ENCODE measurements around the gene ACTR1A. TPM values are rescaled to one million over a fixed set of nuclear protein-coding genes. Genes with fewer than 3 reads are reported as not detected.

The ACTR1A gene
- total RNA-seq, 2 experiments from 2014 or later: 55.5 to 68.3 TPM

GRCh38 chr10:102538811-102539210, 36.3 kb upstream of the ACTR1A start:
- intact Hi-C loops (cut with micrococcal nuclease; ENCODE audit: unreplicated experiment): no loop called here
- Histone ChIP-seq H2AFZ (ENCODE audit: low read length) (no peak overlapping the region), H3K4me2 (ENCODE audit: low read length) (no peak overlapping the region), H3K79me2 (ENCODE audit: insufficient read depth, low read depth, low read length) (no peaks in the 10 kb centered on the region), H4K20me1 (ENCODE audit: insufficient read depth, low read length) (no peaks in the 10 kb centered on the region), H3K27ac (ENCODE audit: low read depth, low read length, poor library complexity, severe bottlenecking) (no peak overlapping the region), H3K36me3 (ENCODE audit: insufficient read depth, low read length) (no peaks in the 10 kb centered on the region), H3K4me3 (ENCODE audit: low read depth, low read length, poor library complexity, severe bottlenecking) (no peak overlapping the region), H3K4me1 (ENCODE audit: insufficient read depth, low read length, poor library complexity, severe bottlenecking) (peaks cover 11% of the 10 kb centered on the region), H3K9me3 (ENCODE audit: low read length) (no peaks in the 10 kb centered on the region), H3K9me2 (ENCODE audit: insufficient read depth, low read length) (no peaks in the 10 kb centered on the region)
- TF ChIP-seq EZH2phosphoT487 (IDR thresholded peaks at IDR 0.05; ENCODE audit: borderline replicate concordance, low read depth, low read length): no peak
- no peak for TF ChIP-seq CTCF (conservative IDR thresholded peaks at IDR 0.05; ENCODE audit: low read length)
- CTCF ChIA-PET (ENCODE audit: unreplicated experiment): no interaction called here
- BruUV-seq (replicated peaks): no TSS peak
- POLR2A ChIA-PET: no interaction called here
- DNase-seq (ENCODE audit: low spot score): no peak

- Histone ChIP-seq H3K4me2 (ENCODE audit: low read length) (no peak overlapping the region), H3K79me2 (ENCODE audit: insufficient read depth, low read depth, low read length) (no peaks in the 10 kb centered on the region), H3K9me3 (ENCODE audit: low read length) (no peaks in the 10 kb centered on the region), H3K36me3 (ENCODE audit: insufficient read depth, low read length) (no peaks in the 10 kb centered on the region), H3K9me2 (ENCODE audit: insufficient read depth, low read length) (no peaks in the 10 kb centered on the region), H2AFZ (ENCODE audit: low read length) (no peak overlapping the region), H3K4me3 (ENCODE audit: low read depth, low read length, poor library complexity, severe bottlenecking) (no peak overlapping the region), H4K20me1 (ENCODE audit: insufficient read depth, low read length) (no peaks in the 10 kb centered on the region), H3K4me1 (ENCODE audit: insufficient read depth, low read length, poor library complexity, severe bottlenecking) (peaks cover 11% of the 10 kb centered on the region), H3K27ac (ENCODE audit: low read depth, low read length, poor library complexity, severe bottlenecking) (no peak overlapping the region)
- POLR2A ChIA-PET: no interaction called here
- no TSS peak for BruUV-seq (replicated peaks)
- intact Hi-C loops (cut with micrococcal nuclease; ENCODE audit: unreplicated experiment): no loop called here
- no peak for DNase-seq (ENCODE audit: low spot score)
- no peak for TF ChIP-seq EZH2phosphoT487 (IDR thresholded peaks at IDR 0.05; ENCODE audit: borderline replicate concordance, low read depth, low read length)
- no peak for TF ChIP-seq CTCF (conservative IDR thresholded peaks at IDR 0.05; ENCODE audit: low read length)
- CTCF ChIA-PET (ENCODE audit: unreplicated experiment): no interaction called here
Observed at GRCh38 chr10:102537948-102538347, 35.4 kb upstream of the ACTR1A start.

DNA sequence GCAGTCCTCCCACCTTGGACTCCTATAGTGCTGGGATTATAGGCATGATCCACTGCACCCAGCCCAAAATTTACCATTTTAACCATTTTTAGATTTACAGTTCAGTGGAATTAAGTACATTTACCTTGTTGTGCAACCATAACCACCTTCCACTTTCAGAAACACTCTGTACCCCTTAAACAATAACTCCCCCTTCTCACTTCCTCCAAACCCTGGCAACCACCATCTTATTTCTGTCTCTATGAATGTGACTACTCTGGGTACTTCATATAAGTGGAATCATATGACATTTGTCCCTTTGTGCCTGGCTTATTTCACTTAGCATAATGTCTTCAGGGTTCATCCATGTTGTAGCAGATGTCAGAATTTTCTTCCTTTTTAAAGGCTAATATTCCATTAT, 34.9 kb upstream of the ACTR1A start:
- TF ChIP-seq CTCF (conservative IDR thresholded peaks at IDR 0.05; ENCODE audit: low read length) (no peak), EZH2phosphoT487 (IDR thresholded peaks at IDR 0.05; ENCODE audit: borderline replicate concordance, low read depth, low read length) (no peak)
- ChIA-PET CTCF (ENCODE audit: unreplicated experiment) (no interaction called here), POLR2A (no interaction called here)
- no peak overlapping the region for H3K4me3 ChIP-seq (ENCODE audit: low read depth, low read length, poor library complexity, severe bottlenecking)
- H2AFZ ChIP-seq (ENCODE audit: low read length): no peak overlapping the region
- no peak overlapping the region for H3K4me2 ChIP-seq (ENCODE audit: low read length)
- H4K20me1 ChIP-seq (ENCODE audit: insufficient read depth, low read length): no peaks in the 10 kb centered on the region
- H3K36me3 ChIP-seq (ENCODE audit: insufficient read depth, low read length): no peaks in the 10 kb centered on the region
- H3K9me3 ChIP-seq (ENCODE audit: low read length): no peaks in the 10 kb centered on the region
- no TSS peak for BruUV-seq (replicated peaks)
- intact Hi-C loops (cut with micrococcal nuclease; ENCODE audit: unreplicated experiment): no loop called here
- H3K79me2 ChIP-seq (ENCODE audit: insufficient read depth, low read depth, low read length): no peaks in the 10 kb centered on the region
- DNase-seq (ENCODE audit: low spot score): no peak
- peaks cover 11% of the 10 kb centered on the region for H3K4me1 ChIP-seq (ENCODE audit: insufficient read depth, low read length, poor library complexity, severe bottlenecking)
- no peak overlapping the region for H3K27ac ChIP-seq (ENCODE audit: low read depth, low read length, poor library complexity, severe bottlenecking)
- H3K9me2 ChIP-seq (ENCODE audit: insufficient read depth, low read length): no peaks in the 10 kb centered on the region
